GM10847 (cell line): ENCODE results near the gene ARHGEF28.

ENCODE experiments used
- POLR2A ChIP-seq: IDR thresholded peaks from 2 replicates; pipeline ENCODE4 v1.6.1; 2011; ENCODE audit not compliant: insufficient read length; ENCODE audit errors: extremely low read depth

The ARHGEF28 gene

GRCh38 chr5:73943397-73943796 lies 317.4 kb downstream of the ARHGEF28 start:
- TF ChIP-seq POLR2A, result no peak

- TF ChIP-seq POLR2A, result no peak
Observed at GRCh38 chr5:73944581-73944980, 318.6 kb downstream of the ARHGEF28 start.

- TF ChIP-seq POLR2A, result no peak
Observed at GRCh38 chr5:73945505-73945904, 319.5 kb downstream of the ARHGEF28 start.

GRCh38 chr5:73946278-73946677 lies 320.3 kb downstream of the ARHGEF28 start:
- no peak for TF ChIP-seq POLR2A

GRCh38 chr5:73946919-73947602 lies 321.1 kb downstream of the ARHGEF28 start:
- TF ChIP-seq POLR2A, result no peak

- no peak for TF ChIP-seq POLR2A
Observed at GRCh38 chr5:73947906-73948640, 322.1 kb downstream of the ARHGEF28 start.

- TF ChIP-seq POLR2A, result no peak
Observed at GRCh38 chr5:73948720-73949119, 322.7 kb downstream of the ARHGEF28 start.

- no peak for TF ChIP-seq POLR2A
Observed at GRCh38 chr5:73950441-73950873, 324.5 kb downstream of the ARHGEF28 start.

GRCh38 chr5:73950912-73951430 lies 325.0 kb downstream of the ARHGEF28 start:
- TF ChIP-seq POLR2A, result no peak

GRCh38 chr5:73952872-73953271 lies 326.9 kb downstream of the ARHGEF28 start:
- TF ChIP-seq POLR2A, result no peak

GRCh38 chr5:73954381-73954780 lies 328.4 kb downstream of the ARHGEF28 start:
- TF ChIP-seq POLR2A, result no peak

- TF ChIP-seq POLR2A, result no peak
Observed at GRCh38 chr5:73955271-73955846, 329.4 kb downstream of the ARHGEF28 start.

- no peak for TF ChIP-seq POLR2A
Observed at GRCh38 chr5:73957397-73958001, 331.5 kb downstream of the ARHGEF28 start.

GRCh38 chr5:73958037-73958436 lies 332.0 kb downstream of the ARHGEF28 start:
- no peak for TF ChIP-seq POLR2A

- no peak for TF ChIP-seq POLR2A
Observed at GRCh38 chr5:73960023-73960422, 334.0 kb downstream of the ARHGEF28 start.
